ENCODE measurements around the gene ITGAX.

DNA sequence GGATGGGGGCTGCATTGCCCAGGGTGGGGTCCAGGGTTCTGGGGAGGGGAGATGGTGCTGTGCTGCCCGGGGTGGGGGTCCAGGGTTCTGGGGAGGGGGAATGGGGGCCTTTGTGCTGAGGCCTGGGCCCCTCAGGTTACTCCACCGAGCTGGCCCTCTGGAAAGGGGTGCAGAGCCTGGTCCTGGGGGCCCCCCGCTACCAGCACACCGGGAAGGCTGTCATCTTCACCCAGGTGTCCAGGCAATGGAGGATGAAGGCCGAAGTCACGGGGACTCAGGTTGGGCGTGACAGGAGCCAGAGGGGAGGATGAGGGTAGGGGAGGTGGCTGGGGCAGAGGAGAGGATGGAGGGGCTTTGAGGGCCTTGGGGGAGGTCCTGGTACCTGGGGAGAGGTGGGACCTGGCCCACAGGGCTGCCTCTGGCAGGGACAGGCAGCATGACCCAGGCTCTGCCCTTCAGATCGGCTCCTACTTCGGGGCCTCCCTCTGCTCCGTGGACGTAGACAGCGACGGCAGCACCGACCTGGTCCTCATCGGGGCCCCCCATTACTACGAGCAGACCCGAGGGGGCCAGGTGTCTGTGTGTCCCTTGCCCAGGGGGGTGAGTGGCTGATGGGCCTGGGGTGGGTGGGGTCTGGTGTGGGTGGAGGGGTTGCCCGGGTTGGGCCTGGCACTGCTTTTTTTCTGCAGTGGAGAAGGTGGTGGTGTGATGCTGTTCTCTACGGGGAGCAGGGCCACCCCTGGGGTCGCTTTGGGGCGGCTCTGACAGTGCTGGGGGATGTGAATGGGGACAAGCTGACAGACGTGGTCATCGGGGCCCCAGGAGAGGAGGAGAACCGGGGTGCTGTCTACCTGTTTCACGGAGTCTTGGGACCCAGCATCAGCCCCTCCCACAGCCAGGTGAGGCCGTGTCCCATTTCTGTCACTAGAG lies 7.8 kb downstream of the ITGAX start:
- TF ChIP-seq, protein P1, sequence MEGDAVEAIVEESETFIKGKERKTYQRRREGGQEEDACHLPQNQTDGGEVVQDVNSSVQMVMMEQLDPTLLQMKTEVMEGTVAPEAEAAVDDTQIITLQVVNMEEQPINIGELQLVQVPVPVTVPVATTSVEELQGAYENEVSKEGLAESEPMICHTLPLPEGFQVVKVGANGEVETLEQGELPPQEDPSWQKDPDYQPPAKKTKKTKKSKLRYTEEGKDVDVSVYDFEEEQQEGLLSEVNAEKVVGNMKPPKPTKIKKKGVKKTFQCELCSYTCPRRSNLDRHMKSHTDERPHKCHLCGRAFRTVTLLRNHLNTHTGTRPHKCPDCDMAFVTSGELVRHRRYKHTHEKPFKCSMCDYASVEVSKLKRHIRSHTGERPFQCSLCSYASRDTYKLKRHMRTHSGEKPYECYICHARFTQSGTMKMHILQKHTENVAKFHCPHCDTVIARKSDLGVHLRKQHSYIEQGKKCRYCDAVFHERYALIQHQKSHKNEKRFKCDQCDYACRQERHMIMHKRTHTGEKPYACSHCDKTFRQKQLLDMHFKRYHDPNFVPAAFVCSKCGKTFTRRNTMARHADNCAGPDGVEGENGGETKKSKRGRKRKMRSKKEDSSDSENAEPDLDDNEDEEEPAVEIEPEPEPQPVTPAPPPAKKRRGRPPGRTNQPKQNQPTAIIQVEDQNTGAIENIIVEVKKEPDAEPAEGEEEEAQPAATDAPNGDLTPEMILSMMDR (conservative IDR thresholded peaks at IDR 0.05; ENCODE audit: low read length), result no peak
- no peak for TF ChIP-seq EZH2phosphoT487 (IDR thresholded peaks at IDR 0.05; ENCODE audit: borderline replicate concordance)
